ENCODE measurements around the gene CHCHD6.
A peak's percentile ranks its signal among the peaks of the same experiment; 100 is the strongest.

CHCHD6 gene

DNA sequence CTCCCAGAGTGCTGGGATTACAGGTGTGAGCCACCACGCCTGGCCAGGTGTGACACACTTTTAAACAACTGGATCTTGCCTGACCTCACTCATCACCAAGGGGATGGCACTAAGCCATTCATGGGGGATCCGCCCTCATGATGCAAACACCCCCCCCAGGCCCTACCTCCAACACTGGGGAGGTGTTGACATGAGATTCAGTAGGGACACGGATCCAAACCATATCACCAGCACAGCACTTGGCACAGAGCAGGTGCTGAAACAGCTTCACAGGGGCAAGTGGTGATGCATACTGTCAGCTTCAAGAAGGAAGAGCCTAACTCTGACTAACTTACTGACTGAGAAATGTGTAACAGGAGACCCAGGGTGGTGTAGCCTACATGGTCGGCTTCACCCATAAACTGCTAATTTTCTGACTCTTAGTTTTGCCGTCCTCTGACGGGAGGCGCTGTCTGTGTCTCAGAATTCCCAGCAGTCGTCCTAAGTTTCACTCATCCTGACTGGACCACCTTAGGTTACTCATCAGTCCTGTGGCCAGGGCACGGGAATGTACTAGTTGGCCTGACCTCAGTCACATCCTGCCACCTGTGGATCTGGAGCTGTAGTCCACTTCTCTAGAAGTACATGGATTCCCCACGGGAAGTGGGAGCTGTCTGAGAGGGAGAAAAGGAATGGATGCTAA, 197.0 kb downstream of the CHCHD6 start:
- no peak for DNase-seq

DNA sequence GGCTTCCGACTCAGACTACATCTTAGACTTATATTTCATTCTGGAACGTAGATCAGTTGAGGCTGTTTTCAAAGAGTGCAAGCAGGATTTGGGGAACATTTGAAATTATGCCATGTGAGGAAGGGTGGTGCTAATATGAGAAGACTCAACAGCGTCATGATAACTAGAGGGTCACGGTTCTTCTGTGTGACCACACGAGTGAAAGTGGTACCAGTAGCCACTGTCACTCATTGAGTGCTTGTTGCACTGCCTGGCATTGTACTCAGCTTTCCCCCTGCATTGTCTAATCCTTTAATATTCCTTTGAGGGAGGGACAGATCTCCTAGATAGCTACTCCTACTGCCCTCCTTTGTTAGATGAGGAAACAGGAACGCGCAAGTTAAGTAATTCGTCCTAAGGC, 197.6 kb downstream of the CHCHD6 start:
- no peak for DNase-seq

DNA sequence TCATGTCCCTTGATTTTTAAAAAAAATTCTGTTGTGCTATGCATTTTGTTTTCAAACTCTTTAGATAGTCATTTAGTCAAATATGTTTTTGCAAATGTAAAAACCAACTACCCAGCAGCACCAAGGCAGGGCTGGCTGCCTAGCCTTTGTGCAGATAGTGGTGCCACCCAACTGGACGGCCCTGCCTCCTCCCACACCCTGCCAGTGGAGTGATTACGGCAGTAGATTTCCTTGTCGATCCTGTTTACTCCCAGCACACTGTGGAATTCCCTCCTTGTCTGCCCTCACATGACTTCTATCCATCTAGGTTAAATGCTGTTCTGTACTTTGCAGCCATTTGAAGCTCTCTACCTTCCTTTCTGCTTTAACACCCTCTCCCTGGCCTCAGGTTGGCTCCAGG, 199.5 kb downstream of the CHCHD6 start:
- DNase-seq = no peak

DNA sequence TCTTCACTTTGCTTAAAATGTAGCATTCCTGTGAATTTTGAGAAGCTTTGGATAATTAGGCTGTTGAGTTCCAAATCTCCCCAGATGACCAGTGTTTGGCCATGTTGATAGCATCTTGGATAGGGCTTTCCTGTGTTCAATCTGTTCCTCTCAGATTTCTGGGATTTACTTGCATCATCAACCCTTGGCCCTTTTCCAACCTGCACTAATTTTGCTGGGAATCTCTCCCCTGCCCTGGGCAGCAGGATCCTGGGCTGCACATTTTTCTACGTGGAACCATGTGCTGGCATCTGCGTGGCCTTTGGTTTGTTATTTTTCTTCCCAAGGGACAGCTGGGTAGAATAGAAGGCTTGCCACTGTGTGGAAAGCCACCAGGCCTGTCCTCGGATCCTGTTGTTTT, 203.5 kb downstream of the CHCHD6 start:
- no peak for DNase-seq

DNA sequence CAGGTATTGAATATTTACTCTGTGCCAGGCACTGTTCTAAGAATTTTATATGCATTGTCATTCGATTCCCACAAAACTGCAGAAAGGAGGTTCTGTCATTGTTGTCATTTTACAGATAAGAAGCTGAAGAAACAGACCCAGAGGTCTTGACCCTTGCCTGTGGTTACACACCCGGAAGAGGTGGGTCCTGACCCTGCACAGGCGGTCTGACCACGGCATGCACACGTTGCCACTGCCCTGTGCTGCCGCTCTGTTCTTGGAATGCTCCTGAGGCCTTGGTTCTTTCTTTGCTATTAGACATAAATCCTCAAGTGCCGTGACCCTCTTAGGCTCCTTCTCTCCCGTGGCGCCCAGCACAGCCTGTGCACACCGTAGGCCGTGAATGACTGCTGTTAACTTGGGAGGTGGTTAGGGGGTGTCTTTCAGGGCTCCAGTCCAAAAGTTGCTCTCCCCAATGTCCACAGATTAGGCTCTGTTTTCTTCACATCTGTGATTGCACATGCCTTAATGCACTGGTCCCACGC, 204.8 kb downstream of the CHCHD6 start:
- no peak for DNase-seq

DNA sequence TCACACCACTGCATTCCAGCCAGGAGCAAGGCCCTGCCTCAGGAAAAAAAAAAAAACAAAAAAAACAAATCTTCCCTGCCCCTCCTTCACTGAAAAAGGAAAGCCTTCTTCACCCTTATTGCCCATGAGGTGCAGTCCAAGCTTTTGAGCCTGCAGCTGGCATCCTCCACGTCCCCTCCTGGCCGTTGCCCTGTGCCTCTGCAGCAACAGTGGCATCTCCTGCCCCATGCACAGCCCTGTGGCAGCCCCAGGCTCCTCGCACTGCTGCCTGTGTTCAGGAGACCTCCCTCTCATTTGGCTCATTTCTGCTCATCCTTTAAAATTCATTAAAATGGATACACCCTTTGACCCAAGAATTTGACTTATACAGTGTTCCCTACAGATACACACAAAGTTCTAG, 206.2 kb downstream of the CHCHD6 start:
- no peak for DNase-seq

DNA sequence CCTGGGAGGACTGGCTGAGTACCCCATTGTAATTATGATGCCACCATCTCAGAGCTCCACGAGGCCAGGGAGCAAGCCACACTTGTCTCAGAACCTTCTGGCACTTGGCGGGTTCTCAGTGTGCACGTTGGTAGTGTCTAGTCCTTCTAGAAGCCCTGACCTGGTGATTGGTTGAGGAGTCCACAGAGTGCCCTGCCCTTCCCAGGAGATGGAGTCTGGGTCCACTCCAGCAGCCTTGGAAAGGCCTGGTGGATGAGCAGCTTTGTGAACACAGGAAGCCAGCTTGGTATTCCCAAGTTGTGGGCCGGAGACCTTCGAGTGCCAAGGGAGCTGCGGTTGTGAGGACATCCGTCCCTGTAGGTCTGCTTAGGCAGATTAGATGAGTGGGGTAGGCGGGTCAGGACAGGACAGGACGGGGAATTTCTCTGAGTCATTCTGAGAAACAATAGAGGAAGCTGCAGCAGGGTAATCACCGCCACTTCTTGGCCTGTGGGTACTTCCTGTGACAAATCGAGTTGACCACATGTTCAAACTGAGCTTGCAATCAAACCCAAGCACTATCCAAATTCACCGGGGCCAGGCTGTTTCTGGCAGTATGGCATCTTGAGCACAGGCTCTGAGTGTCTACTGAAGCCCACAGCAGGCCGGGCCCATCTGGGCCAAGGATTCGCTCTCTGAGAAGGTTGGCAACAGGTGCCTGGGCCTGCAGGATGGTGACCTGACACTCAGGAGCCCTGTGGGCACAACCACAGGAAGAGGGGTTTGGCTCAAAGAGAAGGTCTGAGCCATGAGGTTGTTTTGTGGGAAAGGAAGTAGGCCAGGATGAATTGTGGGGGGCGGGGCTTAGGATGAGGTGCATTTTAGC, 207.4 kb downstream of the CHCHD6 start:
- peak in 3 of 4 experiments; percentile 10 to 19 (median 17) for DNase-seq

DNA sequence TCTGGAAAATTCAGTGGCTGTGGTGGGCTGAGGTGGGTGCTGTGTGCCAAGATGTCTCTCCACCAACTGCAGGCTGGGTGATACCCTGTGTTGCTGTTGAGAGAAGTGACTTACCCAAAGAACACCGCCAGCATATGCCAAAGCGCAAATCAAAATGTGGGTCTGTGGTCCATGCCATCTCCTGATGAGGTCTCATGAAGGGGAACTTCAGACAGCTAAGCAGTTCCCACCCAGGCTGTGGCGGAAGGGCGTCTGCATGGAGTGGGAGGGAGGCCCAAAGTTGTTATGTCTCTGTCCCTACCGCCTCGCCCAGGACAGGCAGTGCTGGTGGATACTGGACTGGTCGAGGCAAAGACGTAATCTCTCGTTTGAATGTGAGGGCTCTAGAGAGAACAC, 208.0 kb downstream of the CHCHD6 start:
- DNase-seq = no peak

DNA sequence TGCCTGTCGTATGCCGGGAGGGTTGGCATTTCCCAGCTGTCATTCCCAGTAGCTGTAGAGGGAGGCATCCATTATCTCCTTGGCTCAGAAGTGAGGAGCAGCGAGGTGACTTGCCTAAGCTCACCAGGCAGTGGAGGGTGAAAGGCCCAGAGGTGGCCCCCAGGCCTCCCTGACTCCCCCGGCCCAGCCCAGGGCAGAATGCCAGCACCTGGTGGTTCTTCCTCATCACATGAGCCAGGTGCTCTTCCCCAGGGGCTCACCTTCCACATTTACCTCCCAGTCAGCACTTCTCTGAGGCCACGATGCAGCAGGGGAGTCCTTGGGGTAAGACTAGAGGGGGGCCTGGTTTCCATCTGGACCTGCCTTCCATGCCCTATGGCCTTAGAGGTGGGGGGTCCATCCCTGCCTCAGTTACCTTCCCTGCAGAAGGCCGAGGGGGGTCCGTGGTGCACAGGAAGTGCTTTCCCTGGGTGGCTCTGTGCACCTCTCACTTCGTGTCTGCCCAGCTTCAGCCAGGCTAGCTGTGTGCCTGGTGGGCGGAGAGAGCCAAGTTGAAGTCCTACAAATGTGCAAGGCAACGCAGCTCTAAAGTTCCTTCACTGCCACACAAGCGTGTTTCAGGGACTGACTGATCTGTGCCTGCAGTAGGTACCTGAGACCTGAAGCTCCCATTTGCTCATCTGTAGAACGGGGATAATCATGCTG, 208.6 kb downstream of the CHCHD6 start:
- DNase-seq = no peak

DNA sequence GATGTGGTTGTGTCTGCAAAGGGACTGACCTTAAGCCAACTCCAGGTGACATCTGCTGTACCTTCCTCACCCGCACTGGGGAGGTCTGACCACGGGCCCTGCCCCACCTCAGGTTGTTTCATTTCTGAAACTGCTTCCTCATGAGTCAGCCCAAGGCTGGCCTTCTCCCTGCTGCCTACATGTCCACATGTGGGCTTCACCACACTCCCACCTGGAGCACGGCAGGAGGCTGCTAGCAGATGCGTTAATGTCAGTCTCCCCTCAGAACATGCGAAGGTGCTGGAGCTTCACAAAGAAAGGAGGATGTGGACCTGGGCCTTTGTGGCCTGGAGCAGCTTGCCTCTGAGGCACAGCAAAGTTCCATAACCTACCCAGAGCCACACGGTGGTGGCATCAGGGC, 209.5 kb downstream of the CHCHD6 start:
- no peak for DNase-seq

DNA sequence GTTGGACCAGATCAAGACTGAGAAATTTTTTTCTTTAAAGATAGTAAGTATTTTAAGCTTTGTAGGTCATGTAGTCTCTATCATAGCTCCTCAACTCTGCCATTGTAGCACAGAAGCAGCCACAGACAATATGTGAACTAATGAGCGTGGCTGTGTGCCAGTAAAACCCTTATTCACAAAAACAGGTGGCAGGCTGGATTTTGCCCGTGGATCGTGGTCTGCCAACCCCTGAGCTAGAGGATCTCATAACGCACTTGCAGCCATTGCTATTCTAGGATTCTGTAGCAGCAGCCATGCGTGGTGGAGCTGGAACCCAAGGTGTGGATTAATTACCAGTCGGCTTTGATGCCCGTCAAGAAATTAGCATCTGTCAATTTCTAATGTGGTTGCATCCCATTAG, 210.2 kb downstream of the CHCHD6 start:
- no peak for DNase-seq

DNA sequence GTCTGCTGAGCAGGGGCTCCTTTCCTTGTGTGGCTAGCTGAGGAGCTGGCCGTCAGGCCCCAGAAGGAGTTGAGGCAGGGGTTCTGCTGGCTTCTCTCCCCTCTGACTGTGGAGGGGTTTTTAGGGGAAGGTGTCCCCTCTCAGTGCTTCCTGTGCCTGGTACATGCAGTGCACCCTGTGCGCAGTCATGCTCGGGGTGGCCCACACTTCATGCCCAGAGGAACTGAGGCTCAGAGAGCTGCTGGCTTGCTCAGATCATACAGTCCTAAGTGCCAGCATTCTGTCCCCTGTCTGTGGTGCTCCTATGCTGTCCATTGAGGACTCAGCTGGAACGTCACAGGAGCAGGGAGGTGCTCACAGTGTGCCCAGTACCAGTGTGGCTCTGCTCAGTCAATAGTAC, 211.0 kb downstream of the CHCHD6 start:
- no peak for DNase-seq

DNA sequence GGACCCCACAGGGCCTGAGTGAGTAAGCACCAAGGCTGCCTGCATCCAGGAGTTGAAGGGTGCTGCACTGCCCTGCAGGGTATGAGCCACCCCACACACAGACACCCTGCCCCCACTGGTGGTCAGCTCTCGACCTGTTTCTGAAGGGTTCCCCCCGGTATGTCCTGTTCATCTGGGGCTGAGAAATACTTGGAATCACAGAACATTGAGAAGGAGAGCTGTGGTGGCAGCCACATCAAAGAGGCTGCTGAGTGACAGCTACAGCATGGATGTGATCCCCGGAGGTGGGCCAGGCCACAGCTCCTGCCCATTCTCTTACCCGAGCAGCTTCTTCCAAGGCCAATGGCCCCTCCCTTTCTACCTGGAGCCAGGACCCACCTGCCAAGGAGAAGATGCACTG, 212.5 kb downstream of the CHCHD6 start:
- DNase-seq = no peak

DNA sequence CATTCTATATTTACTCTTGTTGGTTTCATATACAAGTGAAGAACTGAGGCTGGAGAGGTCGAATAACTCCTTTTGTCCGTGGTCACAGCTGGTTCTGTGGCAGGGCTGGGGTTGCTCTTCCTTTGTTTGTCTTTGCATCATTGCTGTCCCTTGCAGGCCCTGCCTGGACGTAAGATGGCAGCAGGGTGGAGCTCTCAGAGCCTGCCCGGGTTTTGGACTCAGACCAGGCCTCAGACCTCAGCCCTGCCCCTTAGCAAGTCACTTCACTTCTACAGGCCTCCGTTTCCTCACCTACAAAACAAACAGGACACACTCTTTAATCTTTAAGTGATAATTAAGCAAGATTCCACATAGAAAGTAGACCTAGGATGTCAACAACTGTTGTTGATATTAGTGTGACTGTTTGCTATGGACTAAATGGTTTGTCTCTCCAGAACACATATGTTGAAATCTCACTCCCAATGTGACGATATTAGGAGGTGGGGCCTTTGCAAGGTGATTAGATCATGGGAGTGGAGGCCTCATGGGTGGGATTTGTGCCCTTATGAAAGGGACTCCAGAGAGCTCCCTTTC, 213.3 kb downstream of the CHCHD6 start:
- DNase-seq = no peak

DNA sequence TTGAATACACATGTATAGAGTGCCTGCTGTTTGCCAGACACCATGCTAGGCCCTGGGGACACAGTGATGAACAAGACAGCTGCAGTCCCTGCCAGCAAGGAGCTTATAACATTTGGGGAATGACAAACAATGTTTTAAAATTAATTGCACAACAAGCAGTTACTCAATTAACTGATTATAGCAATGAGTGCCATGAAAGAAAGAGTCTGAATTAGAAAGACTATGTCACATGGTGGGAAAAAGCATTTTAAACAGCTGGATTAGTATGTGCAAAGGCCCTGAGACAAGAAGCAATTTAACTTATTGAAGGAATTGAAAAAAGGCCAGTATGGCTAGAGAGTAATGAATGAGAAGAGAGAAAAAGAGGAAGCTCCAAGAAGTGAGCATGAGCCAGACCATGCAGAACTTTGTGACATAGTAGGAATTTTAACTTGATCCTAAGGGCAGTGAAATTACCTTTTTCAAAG, 214.3 kb downstream of the CHCHD6 start:
- DNase-seq = no peak

DNA sequence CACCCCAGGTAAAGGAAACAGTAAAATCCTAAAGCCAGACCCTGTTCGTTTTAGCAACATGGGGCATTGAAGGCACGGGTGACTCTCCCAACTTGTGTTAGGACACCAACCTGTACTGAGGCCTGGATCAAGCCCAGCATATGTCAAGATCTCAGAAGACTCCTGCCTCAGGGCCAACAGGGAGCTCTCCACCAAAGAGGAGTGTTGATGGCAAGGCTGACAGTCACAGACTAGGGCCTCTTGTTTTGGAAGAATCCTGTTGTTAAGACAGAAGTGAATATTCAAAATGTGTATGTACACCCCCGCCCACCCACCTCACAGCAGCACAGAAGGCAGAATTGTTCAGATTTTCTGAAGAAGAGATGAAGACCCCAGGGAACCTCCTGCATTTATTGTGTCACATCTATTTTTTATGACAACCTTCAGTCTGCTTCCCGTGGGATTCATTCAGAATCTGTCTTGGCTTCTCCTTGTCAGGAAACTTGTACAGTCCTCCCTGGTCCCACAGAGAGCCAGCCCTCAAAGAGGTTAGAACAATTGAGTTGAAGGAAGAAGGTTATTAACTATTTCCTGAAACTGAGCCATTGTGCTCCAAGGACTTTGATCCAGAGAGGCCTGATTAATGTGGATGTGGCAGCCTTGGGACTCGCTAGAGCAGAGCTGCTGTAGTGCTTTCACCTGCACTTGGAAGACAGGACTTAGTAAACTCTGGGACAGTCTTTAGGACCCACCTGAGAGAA, 217.2 kb downstream of the CHCHD6 start:
- DNase-seq = no peak

DNA sequence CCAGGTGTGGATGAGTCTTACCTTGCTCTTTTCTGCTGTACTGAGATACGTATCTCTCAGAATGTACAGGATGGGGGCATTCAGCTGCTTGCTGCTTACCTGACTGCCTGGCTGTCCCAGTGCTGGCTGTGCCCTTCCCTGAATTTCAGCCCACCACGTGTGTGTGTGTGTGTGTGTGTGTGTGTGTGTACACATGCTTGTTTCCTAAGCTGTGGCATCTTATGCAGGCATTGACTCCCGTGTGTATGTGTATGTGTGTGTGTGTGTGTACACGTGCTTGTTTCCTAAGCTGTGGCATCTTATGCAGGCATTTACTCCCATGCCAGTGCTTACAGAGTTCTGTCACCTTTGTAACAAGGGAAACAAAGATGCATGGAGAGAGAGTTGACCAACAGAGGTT, 218.4 kb downstream of the CHCHD6 start:
- DNase-seq = no peak

DNA sequence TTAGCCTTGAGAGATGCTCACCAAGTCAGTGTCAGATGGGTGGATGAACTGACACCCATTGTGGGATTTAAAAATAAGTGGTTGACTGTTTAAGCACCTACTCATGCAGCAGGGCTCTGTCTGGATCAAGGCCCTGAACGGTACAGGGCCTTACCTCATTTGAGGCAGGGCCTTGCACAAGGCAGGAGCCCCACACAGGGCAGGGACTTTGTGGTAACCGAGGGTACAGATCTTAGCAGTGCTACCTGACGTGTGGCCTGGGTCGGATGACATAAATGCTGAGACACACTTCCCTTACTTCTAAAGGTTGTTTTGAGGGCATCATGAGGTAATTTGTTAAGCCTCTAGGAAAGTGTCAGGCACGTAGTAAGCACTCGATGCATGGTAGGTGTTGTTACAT, 219.4 kb downstream of the CHCHD6 start:
- no peak for DNase-seq

DNA sequence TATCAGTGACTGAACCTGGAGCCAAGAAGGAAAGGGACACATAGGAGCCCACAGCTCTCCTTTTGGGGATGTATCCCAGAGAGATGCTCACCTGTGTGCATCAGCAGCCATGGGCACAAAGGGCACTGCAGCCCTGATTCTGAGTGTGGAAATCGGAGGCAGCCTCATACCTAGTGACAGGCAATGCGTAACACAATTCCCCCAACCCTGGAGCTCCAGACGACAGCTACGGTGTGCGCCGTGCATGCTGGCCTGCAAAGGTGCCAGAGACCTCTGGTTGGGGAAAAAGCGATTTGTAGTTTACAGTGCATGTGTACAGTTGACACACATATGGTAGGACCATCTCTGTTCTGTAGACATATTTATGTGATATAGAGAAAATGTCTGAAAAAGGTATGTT, 219.9 kb downstream of the CHCHD6 start:
- DNase-seq = no peak

DNA sequence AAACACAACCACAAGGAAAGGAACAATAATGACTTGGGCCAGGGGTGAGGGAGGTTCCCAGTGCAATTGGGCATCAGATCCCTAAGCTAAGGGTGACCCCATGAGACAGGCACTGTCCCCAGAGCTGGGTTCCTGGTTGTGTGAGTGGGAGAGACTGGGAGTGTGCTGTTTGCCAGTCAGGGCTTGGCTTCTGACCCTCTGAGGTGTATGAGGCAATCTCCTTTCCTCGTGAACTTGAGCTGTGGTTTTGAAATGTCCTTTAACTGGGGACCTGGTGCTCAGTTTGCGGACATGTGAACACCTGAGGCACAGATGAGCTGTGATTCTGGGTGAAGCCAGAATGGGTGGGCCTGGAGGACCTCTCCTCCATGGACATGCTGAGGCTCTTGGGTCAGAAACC, 220.4 kb downstream of the CHCHD6 start:
- no peak for DNase-seq

DNA sequence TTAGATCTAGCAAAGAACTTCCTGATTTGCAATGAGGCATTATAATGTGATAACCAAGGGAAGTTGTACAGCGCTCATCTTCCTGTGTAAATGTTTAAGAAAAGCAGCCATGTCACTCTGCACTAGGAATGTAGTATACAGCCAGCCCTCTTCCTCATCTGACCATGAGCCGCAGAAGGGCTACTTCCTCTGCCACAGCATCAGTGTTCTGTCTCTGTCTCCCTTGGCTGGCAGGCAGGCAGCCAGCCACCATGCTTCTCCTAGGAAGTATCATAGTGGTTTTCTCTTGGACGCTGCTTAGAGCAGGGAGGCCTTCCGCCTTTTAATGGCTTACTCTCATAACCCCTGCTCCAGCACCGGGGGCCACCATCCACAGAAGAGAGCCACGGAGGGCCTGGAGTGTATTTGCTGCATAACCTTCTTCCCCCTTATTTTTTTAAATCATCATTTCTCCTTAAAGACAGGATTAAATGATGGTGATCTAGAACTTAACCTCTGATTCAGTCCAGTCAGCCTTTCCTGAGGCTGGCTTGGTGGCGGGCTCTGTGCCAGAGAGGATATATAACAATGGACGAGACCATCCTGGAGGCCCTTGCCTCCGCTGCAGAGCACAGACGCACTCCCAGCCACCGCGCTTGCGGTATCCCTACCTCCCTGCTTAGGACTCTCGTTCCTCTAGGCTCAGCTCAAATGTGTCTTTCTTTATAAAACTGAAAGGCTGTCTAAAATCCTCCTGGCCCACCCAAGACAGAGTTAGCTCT, 221.6 kb downstream of the CHCHD6 start:
- DNase-seq = no peak

Measured in activated CD4-positive, CD25-positive, alpha-beta regulatory T cell (primary cell).